Naive thymus-derived CD4-positive, alpha-beta T cell (primary cell): ENCODE results near the gene UBASH3A. TPM values are rescaled to one million over a fixed set of nuclear protein-coding genes. Genes with fewer than 3 reads are reported as not detected.
A peak's percentile ranks its signal among the peaks of the same experiment; 100 is the strongest.

ENCODE experiments used
- ATAC-seq: fragments of 150-1000 bp; cut with Tn5 transposase; 2 replicates; pipeline ENCODE4 v1.10.0; 2021; ENCODE audit warnings: mild to moderate bottlenecking, moderate library complexity
- CTCF ChIA-PET: fragments of 350-600 bp; sonication (Branson Sonifier 250); formaldehyde crosslinking; loops from one replicate; lab custom pipeline; 2021; ENCODE audit warnings: antibody characterized with exemption; lab: Charles Lee
- POLR2A ChIA-PET: fragments of 350-600 bp; sonication (Branson Sonifier 250); formaldehyde crosslinking; loops from one replicate; lab custom pipeline; 2021; ENCODE audit warnings: antibody characterized with exemption, inconsistent platforms; lab: Charles Lee
- DNase-seq, 9 donors: peaks; one replicate each; pipeline versions ENCODE4 v3.0.0 to v3.0.0-alpha.2; 2020 to 2022; ENCODE audit warnings: mixed read lengths in 1 of 9
- H3K27ac ChIP-seq: one replicate; pipeline ENCODE4 v1.7.0; 2013; ENCODE audit warnings: mild to moderate bottlenecking, low read depth, low read length, moderate library complexity
- H3K27me3 ChIP-seq, 2 donors: one replicate each; pipeline ENCODE4 v1.7.0; 2013; ENCODE audit warnings: low read length in 2 of 2, mild to moderate bottlenecking in 2 of 2, moderate library complexity in 2 of 2; ENCODE audit not compliant: control insufficient read depth in 2 of 2, insufficient read depth in 2 of 2
- H3K36me3 ChIP-seq, 3 experiments: 1 replicate in 2 of 3; 2 replicates in 1 of 3; pipeline ENCODE4 v1.7.0; 2013; ENCODE audit warnings: low read length in 3 of 3, mild to moderate bottlenecking in 3 of 3, moderate library complexity in 1 of 3; ENCODE audit not compliant: insufficient read depth in 3 of 3, control insufficient read depth in 2 of 3
- H3K4me1 ChIP-seq, 2 donors: one replicate each; pipeline ENCODE4 v1.7.0; 2013; ENCODE audit warnings: low read length in 2 of 2, mild to moderate bottlenecking in 2 of 2, moderate library complexity in 1 of 2; ENCODE audit not compliant: control insufficient read depth in 2 of 2, insufficient read depth in 2 of 2
- H3K4me3 ChIP-seq: 2 replicates; pipeline ENCODE4 v1.7.0; 2013; ENCODE audit warnings: mild to moderate bottlenecking, low read length
- H3K9me3 ChIP-seq, 3 experiments: 1 replicate in 2 of 3; 2 replicates in 1 of 3; pipeline ENCODE4 v1.7.0; 2013; ENCODE audit warnings: low read length in 3 of 3; ENCODE audit not compliant: control insufficient read depth in 2 of 3
- H3K27ac Mint-ChIP-seq, 9 donors: one replicate each; pipeline ENCODE4 v1.8.0; 2020 to 2022; ENCODE audit warnings: mixed read lengths in 9 of 9, mild to moderate bottlenecking in 8 of 9, moderate library complexity in 5 of 9, inconsistent platforms in 2 of 9
- H3K27me3 Mint-ChIP-seq, 5 donors: one replicate each; pipeline ENCODE4 v1.8.0; 2021 to 2022; ENCODE audit warnings: mixed read lengths in 5 of 5, mild to moderate bottlenecking in 1 of 5
- H3K36me3 Mint-ChIP-seq, 5 donors: one replicate each; pipeline ENCODE4 v1.8.0; 2020 to 2022; ENCODE audit warnings: mixed read lengths in 5 of 5, mild to moderate bottlenecking in 3 of 5, inconsistent platforms in 1 of 5
- H3K4me1 Mint-ChIP-seq, 7 donors: one replicate each; pipeline ENCODE4 v1.8.0; 2020 to 2022; ENCODE audit warnings: mixed read lengths in 7 of 7, mild to moderate bottlenecking in 3 of 7, inconsistent platforms in 1 of 7
- H3K4me3 Mint-ChIP-seq, 10 donors: one replicate each; pipeline ENCODE4 v1.8.0; 2020 to 2022; ENCODE audit warnings: mild to moderate bottlenecking in 10 of 10, mixed read lengths in 10 of 10, moderate library complexity in 6 of 10, inconsistent platforms in 2 of 10
- H3K9me3 Mint-ChIP-seq, 11 donors: one replicate each; pipeline ENCODE4 v1.8.0; 2020 to 2022; ENCODE audit warnings: mixed read lengths in 11 of 11, mild to moderate bottlenecking in 4 of 11, inconsistent platforms in 1 of 11, moderate library complexity in 1 of 11
- intact Hi-C, 2 donors: fragments of 100-400 bp; cut with micrococcal nuclease; formaldehyde crosslinking; loops; one replicate each; pipeline ENCODE4 v1.15.1; 2023
- polyA plus RNA-seq, 2 donors: library from polyadenylated mRNA; unstranded; fragments of 300-500 nt; fragmentation: Illumina TruSeq; gene quantifications; one replicate each; pipeline ENCODE4 v1.2.3, GENCODE V29; 2021
- total RNA-seq, 6 experiments: library from RNA in 5 of 6; stranded (reverse) in 5 of 6; gene quantifications; 1 replicate in 5 of 6; 2 replicates in 1 of 6; pipeline ENCODE4 v1.2.3 and lab custom pipeline; 2021 to 2026

The UBASH3A gene
- total and polyA plus RNA-seq, 7 experiments from 2014 or later: 41.9 to 101 (median 91.7) TPM

GRCh38 chr21:42496120-42496838 is 92.6 kb downstream of the UBASH3A start, which contains the start of gene RSPH1:
Gene RSPH1, minus strand, starts transcription at chr21:42496224. Its CDS starts 38 bp downstream, at chr21:42496186.
- Mint-ChIP-seq H3K27ac (peak within 1 kb of the TSS; percentile 18 to 98 (median 92)), H3K4me1 (peaks cover 11 to 30% (median 26%) of the 10 kb centered on the region in 7 donors), H3K36me3 (no peaks in the 10 kb centered on the region), H3K4me3 (peak within 1 kb of the TSS; percentile 85 to 96 (median 92)), H3K27me3 (peaks cover 0 to 26% (median 0%) of the 10 kb centered on the region in 5 donors), H3K9me3 (no peaks in the 10 kb centered on the region)
- H3K27ac ChIP-seq: peak within 1 kb of the TSS; percentile 93
- ChIA-PET POLR2A (interaction anchor here (1.0 to 1.3 kb wide), 3 partner anchors 10 to 41 kb away, joined by 3 to 4 read pairs (median 4); no protein-coding TSS in a partner anchor), CTCF (interaction anchor here (1.0 kb wide), 1 partner anchor 17 kb away, joined by 3 read pairs; no protein-coding TSS in a partner anchor)
- DNase-seq: peak; percentile 96 to 99 (median 99)
- H3K9me3 ChIP-seq: no peaks in the 10 kb centered on the region
- H3K4me1 ChIP-seq: peaks cover 11 to 15% of the 10 kb centered on the region in 2 donors
- H3K36me3 ChIP-seq: no peaks in the 10 kb centered on the region
- H3K27me3 ChIP-seq: no peaks in the 10 kb centered on the region
- peak; percentile 98 for ATAC-seq
- intact Hi-C loops: loop anchor here (1.0 to 5.0 kb wide), 13 partner anchors 18 to 1166 kb away; partner anchors contain the start of genes NDUFV3 (in 1 of the 2), UBASH3A (in 1 of the 2) and WDR4 (in 1 of the 2)
- H3K4me3 ChIP-seq: peak within 1 kb of the TSS; percentile 91

- ATAC-seq (no peak), DNase-seq (no peak)
- peaks cover 11 to 15% of the 10 kb centered on the region in 2 donors for H3K4me1 ChIP-seq
- ChIA-PET POLR2A (interaction anchor here (0.6 to 1.3 kb wide), 3 partner anchors 9 to 326 kb away, joined by 4 read pairs; no protein-coding TSS in a partner anchor), CTCF (interaction anchor here (1.0 kb wide), 1 partner anchor 16 kb away, joined by 3 read pairs; no protein-coding TSS in a partner anchor)
- Mint-ChIP-seq H3K9me3 (no peaks in the 10 kb centered on the region), H3K36me3 (no peaks in the 10 kb centered on the region), H3K4me3 (peak overlapping the region; percentile 85 to 96 (median 92)), H3K27me3 (peaks cover 0 to 28% (median 0%) of the 10 kb centered on the region in 5 donors), H3K27ac (peak overlapping the region; percentile 18 to 98 (median 92)), H3K4me1 (peaks cover 11 to 28% (median 25%) of the 10 kb centered on the region in 7 donors)
- peak overlapping the region; percentile 91 for H3K4me3 ChIP-seq
- no peaks in the 10 kb centered on the region for H3K9me3 ChIP-seq
- no peaks in the 10 kb centered on the region for H3K27me3 ChIP-seq
- peak overlapping the region; percentile 93 for H3K27ac ChIP-seq
- no peaks in the 10 kb centered on the region for H3K36me3 ChIP-seq
- intact Hi-C loops: loop anchor here (1.0 to 5.0 kb wide), 13 partner anchors 17 to 1165 kb away; partner anchors contain the start of genes NDUFV3 (in 1 of the 2), UBASH3A (in 1 of the 2) and WDR4 (in 1 of the 2)
Measured at GRCh38 chr21:42496839-42497202, 93.1 kb downstream of the UBASH3A start.

Other genes starting within 250 kb of the UBASH3A start
- gene ABCG1, start 184.8 kb upstream of the UBASH3A start, total RNA-seq: 10 to 100 TPM in 3 of 5 experiments, under 1 TPM in 2; 0.67 to 49.7 (median 17.0) TPM
- 10 to 100 TPM; 11.1 to 25.3 TPM for gene ABCG1, start 184.8 kb upstream of the UBASH3A start, polyA plus RNA-seq
- gene TFF3, start 88.5 kb upstream of the UBASH3A start, total RNA-seq: not detected
- gene TFF3, start 88.5 kb upstream of the UBASH3A start, polyA plus RNA-seq: not detected
- gene TFF2, start 52.9 kb upstream of the UBASH3A start, total RNA-seq: not detected
- gene TFF2, start 52.9 kb upstream of the UBASH3A start, polyA plus RNA-seq: not detected
- not detected for gene TFF1, start 37.4 kb upstream of the UBASH3A start, total RNA-seq
- not detected for gene TFF1, start 37.4 kb upstream of the UBASH3A start, polyA plus RNA-seq
- 1 to 10 TPM in 4 of 5 experiments, under 1 TPM in 1; 0.88 to 7.6 (median 1.5) TPM for gene TMPRSS3, start 7.8 kb upstream of the UBASH3A start, total RNA-seq
- 1 to 10 TPM in 1 of 2 donors, under 1 TPM in 1; 0.11 to 2.9 TPM for gene TMPRSS3, start 7.8 kb upstream of the UBASH3A start, polyA plus RNA-seq
- gene RSPH1, start 92.3 kb downstream of the UBASH3A start, total RNA-seq: under 1 TPM in 2 of 5 experiments, not detected in 3; 0.27 to 0.40 TPM
- gene RSPH1, start 92.3 kb downstream of the UBASH3A start, polyA plus RNA-seq: not detected
- 10 to 100 TPM; 15.1 to 23.2 (median 18.1) TPM for gene SLC37A1, start 110.0 kb downstream of the UBASH3A start, total RNA-seq
- gene SLC37A1, start 110.0 kb downstream of the UBASH3A start, polyA plus RNA-seq: 1 to 10 TPM; 4.4 to 7.8 TPM
- 10 to 100 TPM; 14.1 to 18.4 (median 15.1) TPM for gene PDE9A, start 249.7 kb downstream of the UBASH3A start, total RNA-seq
- gene PDE9A, start 249.7 kb downstream of the UBASH3A start, polyA plus RNA-seq: 1 to 10 TPM; 5.9 to 7.9 TPM